ELR (cell line): ENCODE data around the gene EIF4E1B.

Experiments used
- DNase-seq: peaks from one replicate; pipeline ENCODE4 v3.0.0-alpha.2; 2015; ENCODE audit warnings: low read depth

EIF4E1B gene

DNA sequence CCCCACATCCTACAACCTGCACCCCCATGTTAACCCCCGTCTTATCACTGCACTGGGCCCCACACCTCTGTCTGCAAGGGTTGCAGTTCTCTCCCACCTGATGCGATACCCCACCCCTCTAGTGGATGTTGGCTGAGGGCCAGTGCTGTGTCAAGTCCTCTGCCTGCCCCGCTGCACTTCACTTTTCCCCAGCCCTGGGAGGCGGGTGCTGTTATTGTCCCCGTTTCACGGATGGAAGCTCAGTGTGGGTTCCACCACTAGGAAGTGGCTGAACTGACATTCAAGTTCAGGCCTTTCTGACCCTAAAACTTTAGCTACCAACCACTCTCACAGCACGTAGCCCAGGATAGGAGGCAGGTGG lies 3.6 kb upstream of the EIF4E1B start:
- DNase-seq, result no peak

DNA sequence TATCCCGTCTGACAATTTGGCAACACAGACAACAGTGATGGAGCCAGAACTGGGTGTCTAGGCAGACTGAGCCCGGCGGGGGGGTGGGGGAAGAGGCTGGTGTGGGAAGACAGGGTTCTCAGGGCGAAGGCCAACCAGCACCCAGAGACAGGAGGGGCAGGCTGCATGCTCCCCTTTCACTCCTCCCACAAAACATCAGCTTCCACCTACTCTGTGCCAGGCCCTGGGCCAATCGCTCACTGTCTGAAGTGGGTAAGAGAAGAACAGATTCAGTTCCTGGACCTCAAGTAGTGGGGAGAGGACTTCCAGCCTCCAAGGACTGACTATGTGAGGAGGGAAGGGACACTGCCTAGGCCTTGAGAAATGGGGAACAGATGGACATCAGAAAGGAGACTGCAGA lies 2.9 kb upstream of the EIF4E1B start:
- DNase-seq, result no peak

DNA sequence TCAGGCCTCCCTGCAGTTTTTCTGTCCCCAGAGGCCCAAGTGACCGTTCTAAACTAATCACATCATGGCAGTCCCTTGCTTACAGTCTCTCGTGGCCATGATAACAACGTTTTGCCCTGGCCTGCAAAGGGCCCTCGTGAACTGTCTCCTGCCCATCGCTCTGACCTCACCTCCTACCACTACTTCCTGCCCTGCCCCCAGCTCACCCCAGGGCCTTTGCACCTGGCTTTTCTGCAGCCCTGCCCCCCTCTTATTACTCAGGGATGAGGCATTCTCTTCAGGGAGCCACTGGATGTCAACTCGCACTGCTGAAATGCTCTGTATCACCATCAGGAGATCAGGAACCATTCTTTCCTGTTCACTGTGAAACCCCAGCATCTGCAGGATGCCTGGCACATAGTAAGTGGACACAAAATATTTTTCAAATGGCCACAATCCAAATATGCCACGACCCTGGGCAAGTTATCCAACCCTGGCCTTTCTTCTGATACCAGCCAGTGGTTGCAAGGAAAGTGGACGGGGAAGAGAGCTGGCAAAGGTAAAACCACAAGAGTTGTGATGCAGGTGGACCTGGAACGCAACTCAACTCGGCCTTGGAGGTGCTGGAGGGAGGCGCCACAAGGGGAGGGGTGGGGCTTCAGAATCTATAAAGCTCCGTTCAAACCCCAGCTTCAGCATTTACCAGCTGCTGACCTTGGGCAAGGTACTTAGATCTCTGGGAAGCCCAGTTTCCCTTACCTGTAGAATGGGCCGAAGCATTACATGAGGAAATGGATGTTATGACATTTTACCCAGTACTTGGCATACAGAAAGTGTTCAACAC lies 1.9 kb upstream of the EIF4E1B start:
- peak; percentile 40 for DNase-seq

DNA sequence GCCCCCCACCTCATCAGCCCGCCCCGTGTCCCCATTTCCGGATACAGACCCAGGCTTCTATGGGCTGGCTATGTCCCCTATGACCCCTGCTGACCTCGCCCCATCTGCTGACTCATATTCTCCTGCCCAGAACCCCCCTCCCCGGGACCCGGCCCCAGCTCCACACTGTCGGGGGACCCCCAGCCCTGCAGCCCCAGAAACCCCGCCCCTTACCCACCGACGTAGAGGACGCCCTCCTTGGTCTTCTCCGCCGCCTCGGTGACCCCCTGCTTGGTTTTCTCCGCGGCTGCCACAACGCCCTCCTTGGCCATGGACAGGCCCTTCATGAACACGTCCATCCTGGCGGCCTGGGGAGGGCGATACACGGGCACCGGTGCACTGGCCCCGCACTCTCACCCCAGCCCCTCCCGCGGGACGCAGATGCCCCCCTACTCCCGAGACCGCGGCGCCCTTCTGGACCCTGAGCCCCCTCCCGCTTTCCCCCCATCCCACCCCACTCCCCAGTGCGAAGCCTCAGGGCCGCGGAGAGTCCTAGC lies 1.1 kb upstream of the EIF4E1B start:
- DNase-seq, result no peak

- no peak for DNase-seq
These were observed 277 bp downstream of the EIF4E1B start for GRCh38 chr5:176630681-176631222.

GRCh38 chr5:176631383-176632200 lies 1.1 kb downstream of the EIF4E1B start:
- DNase-seq, result no peak

DNA sequence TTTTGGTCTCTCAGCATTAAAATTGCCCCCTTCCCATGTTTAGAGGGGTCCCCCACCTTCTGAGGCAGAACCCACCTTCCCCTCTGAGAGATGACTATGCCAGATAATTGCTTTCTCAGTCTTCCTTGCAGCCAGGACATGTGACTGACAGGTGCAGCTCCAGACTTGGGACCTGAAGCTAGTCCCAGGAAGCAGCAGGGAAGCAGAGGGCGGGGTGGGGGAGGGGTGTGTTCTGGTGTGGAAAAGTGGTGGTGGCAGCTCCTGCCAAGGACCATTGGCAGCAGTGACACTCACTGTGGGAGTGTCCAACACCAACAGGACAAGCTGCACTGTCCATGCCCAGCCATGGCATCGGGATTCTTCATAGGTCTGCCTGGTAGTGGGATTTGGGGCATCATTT lies 2.3 kb downstream of the EIF4E1B start:
- DNase-seq, result no peak

GRCh38 chr5:176633598-176633997 lies 3.1 kb downstream of the EIF4E1B start:
- no peak for DNase-seq

- no peak for DNase-seq
These were observed 6.0 kb downstream of the EIF4E1B start for GRCh38 chr5:176636426-176636825.

DNA sequence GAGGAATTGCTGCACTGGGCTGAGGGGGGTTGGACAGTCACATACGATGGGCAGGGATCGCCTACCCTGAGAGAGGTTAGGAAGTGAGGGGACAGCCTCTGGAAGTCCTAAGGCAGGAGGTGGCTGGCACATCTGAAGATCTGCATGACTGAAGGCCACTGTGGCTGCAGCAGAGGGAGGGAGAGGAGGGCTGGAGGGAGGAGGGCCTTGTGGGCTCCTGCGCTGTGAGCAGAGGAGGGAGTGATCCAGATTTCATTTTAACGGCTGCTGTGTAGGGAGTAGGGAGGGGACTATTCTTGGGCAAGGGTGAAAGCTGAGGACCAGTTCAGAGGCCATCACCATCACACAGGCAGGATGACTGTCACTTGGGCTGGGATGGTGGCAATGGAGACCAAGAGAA lies 7.1 kb downstream of the EIF4E1B start:
- DNase-seq, result no peak

GRCh38 chr5:176638437-176638836 lies 8.0 kb downstream of the EIF4E1B start:
- DNase-seq, result no peak

GRCh38 chr5:176639208-176639607 lies 8.7 kb downstream of the EIF4E1B start:
- no peak for DNase-seq

GRCh38 chr5:176639981-176640380 lies 9.5 kb downstream of the EIF4E1B start:
- DNase-seq, result no peak

DNA sequence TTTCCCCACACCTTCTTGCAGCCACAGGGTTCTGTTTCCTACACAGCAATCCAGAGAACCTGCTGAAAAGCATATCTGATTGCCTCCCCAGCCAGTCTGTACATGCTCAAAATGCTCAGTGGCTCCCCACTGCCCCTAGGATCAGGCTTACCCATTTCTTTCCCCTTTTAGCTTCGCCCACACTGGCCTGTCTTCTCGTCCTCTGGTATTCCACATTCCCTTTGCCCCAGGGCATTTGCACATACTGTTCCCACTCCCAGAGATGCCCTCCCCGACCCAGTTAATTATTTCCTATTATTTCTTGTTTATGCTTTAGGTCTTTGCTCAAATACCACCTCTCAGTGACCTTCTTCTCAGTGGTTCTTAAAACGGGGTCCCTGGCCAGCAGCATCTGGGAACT lies 10.1 kb downstream of the EIF4E1B start:
- DNase-seq, result no peak

GRCh38 chr5:176642675-176643490 lies 12.4 kb downstream of the EIF4E1B start:
- no peak for DNase-seq

DNA sequence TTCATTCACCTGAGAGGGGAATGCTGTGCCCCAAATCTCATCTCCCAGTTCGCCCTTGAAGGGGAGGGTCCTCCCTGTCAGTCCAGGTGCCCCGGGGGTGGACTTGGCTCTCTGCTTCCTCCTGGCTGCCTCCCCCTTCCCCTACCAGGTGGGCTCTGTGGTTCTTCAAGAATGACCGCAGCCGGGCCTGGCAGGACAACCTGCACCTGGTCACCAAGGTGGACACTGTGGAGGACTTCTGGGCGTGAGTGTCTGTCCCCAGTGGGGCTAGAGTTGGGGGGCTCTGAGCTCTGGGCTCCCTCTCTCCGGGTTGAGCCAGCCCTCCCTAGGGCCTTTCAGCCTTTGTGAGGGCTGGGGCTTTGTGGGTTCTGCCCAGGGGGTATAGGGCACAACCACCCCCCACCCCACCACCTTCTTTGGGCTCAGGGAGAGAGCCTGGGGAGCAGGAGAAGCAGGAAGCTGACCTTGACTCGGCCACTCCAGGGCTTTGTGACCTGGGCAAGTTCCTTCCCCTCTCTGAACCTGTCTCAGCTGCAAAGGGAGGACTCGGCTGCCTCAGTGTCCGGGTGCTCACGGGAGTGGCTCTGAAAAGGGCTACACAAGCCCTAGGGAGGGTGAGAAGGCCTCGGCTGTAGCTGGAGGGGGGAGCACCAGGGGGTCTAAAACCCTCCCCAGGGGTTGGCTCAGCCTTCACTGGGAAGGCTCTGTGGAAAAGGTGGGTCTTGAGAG lies 13.2 kb downstream of the EIF4E1B start:
- no peak for DNase-seq

- no peak for DNase-seq
These were observed 13.8 kb downstream of the EIF4E1B start for GRCh38 chr5:176644294-176644693.

GRCh38 chr5:176644878-176645670 lies 14.6 kb downstream of the EIF4E1B start:
- no peak for DNase-seq

DNA sequence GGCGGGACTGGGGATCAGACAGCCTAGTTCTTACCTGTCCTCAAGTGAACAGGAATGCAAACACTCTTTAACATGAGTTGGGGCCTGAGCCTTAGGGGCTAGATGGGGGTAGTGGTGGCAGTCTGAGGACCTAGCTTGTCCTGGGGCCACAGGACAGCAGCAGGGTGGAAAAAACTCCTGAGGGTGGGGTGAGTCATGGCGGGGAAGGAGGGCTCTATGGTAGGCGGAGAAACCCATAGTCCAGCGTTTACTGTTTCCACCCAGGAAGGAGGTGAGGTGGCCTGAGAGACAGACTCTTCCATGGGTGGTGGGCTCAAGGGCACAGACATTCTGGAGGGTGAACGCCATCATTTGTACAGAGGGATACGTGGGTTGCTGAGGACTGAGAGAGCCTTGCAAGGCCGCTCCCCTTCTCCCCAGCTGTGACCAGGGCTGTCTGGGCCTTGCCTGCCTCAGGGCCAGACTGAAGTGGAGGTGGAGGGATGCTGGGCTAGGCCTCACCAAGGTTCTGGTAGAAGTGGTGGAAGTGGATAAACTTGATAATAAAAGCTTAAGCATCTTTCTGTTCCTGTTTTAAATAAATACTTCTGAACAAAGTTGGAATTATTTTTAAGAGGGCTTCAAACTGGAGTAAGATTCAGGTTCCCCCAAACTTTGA lies 15.7 kb downstream of the EIF4E1B start:
- DNase-seq, result peak; percentile 33

DNA sequence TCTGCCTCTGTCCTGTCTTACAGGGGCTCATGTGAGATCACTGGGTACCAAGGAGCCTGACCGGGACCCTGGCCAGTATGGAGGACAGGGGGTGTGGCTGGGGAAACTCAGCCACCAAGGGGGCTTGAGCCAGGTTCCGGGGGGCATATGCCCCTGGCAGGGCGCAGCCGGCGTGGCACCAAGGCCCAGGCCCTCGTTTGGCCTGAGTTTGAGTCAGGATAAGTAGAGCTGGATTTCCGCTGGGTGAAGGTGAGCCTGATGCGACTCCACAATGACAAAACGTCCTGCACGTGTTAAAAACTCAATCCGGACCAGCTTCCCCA lies 16.2 kb downstream of the EIF4E1B start:
- DNase-seq, result no peak
